Mammary epithelial cell (primary cell): ENCODE data around the gene TACC2.

Experiments
- CTCF ChIP-seq, 2 donors: IDR thresholded peaks in 1 of 2; conservative IDR thresholded peaks in 1 of 2; 2 replicates each; pipeline ENCODE4 v1.5.1; 2011 to 2012; ENCODE audit warnings: inconsistent platforms in 2 of 2, low read length in 2 of 2, mild to moderate bottlenecking in 2 of 2, control low read depth in 1 of 2, low read depth in 1 of 2; ENCODE audit not compliant: insufficient read depth in 1 of 2; ENCODE audit errors: extremely low read depth in 1 of 2
- EZH2 ChIP-seq: IDR thresholded peaks from 2 replicates; pipeline ENCODE4 v1.6.1; 2012; ENCODE audit warnings: low read length, inconsistent platforms, borderline replicate concordance

GRCh38 chr10:122297583-122297982 is 308.6 kb downstream of the TACC2 start:
- TF ChIP-seq CTCF (conservative IDR thresholded peaks at IDR 0.05 in 1 of 2, IDR thresholded peaks at IDR 0.05 in 1 of 2; ENCODE audit: extremely low read depth in 1 of 2, insufficient read depth in 1 of 2, low read depth in 1 of 2, low read length in 2 of 2) = no peak
- no peak for TF ChIP-seq EZH2
